ENCODE data around the gene APLP1.
"Not testable (repeated sequence)": the region's sequence is repeated elsewhere in the genome, so short reads cannot be mapped to it uniquely, and the experiment has no call there.

DNA sequence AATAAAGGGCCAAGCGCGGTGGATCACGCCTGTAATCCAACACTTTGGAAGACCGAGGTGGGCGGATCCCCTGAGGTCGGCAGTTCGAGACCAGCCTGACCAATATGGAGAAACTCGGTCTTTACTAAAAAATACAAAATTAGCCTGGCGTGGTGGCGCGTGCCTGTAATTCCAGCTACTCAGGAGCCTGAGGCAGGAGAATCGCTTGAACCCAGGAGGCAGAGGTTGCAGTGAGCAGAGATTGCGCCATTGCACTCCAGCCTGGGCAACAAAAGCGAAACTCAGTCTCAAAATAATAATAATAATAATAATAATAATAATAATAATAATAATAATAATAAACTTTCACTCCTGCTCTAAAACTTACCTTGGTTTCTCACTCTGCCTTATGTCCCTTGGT, 42.0 kb downstream of the APLP1 start:
- not testable (repeated sequence) for TF ChIP-seq EZH2 (IDR thresholded peaks at IDR 0.05; ENCODE audit: borderline replicate concordance, low read depth, low read length, poor library complexity, severe bottlenecking)
- TF ChIP-seq, protein P1, sequence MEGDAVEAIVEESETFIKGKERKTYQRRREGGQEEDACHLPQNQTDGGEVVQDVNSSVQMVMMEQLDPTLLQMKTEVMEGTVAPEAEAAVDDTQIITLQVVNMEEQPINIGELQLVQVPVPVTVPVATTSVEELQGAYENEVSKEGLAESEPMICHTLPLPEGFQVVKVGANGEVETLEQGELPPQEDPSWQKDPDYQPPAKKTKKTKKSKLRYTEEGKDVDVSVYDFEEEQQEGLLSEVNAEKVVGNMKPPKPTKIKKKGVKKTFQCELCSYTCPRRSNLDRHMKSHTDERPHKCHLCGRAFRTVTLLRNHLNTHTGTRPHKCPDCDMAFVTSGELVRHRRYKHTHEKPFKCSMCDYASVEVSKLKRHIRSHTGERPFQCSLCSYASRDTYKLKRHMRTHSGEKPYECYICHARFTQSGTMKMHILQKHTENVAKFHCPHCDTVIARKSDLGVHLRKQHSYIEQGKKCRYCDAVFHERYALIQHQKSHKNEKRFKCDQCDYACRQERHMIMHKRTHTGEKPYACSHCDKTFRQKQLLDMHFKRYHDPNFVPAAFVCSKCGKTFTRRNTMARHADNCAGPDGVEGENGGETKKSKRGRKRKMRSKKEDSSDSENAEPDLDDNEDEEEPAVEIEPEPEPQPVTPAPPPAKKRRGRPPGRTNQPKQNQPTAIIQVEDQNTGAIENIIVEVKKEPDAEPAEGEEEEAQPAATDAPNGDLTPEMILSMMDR (conservative IDR thresholded peaks at IDR 0.05; ENCODE audit: low read depth, low read length) = not testable (repeated sequence)
